Left colon (tissue), 2 donors: ENCODE data around the gene TKT. TPM values are rescaled to one million over a fixed set of nuclear protein-coding genes. Genes with fewer than 3 reads are reported as not detected.

Experiments
- ATAC-seq: fragments of 200-7000 bp; cut with Tn5 transposase; one replicate; pipeline ENCODE4 v1.9.1; 2020; ENCODE audit warnings: mild to moderate bottlenecking, moderate library complexity
- DNase-seq, 2 donors: peaks; one replicate each; pipeline ENCODE4 v3.0.0-alpha.2; 2020
- intact Hi-C, 2 donors: fragments of 100-400 bp; cut with DNase I in 1 of 2; cut with micrococcal nuclease in 1 of 2; formaldehyde crosslinking; loops; one replicate each; pipeline versions ENCODE4 v1.11.2 to v1.14.0; 2022; cut with DNase I, micrococcal nuclease
- total RNA-seq, 2 donors: library from RNA; stranded (reverse); fragmentation: NEBNext Ultra II Directional; extraction: Animal tissue kit (Norgen Biotek cat#: 25700); gene quantifications; one replicate each; pipeline ENCODE4 v1.2.1, GENCODE V29; 2021
- donor health status: DM: no; HTN: no; CAD: no.
- donor health status: DM: yes; HTN: yes; CAD: no.

The TKT gene
- total RNA-seq, 2 donors from 2014 or later, result 170 to 242 TPM

- intact Hi-C loops, result no loop called here
- peak in 1 of 2 donors; percentile 10 for DNase-seq
- ATAC-seq, result no peak
Observed at GRCh38 chr3:53213276-53213675, 42.5 kb downstream of the TKT start.

GRCh38 chr3:53211706-53212702 lies 43.8 kb downstream of the TKT start:
- no peak for ATAC-seq
- intact Hi-C loops, result no loop called here

GRCh38 chr3:53202331-53203015 lies 53.3 kb downstream of the TKT start:
- ATAC-seq (peak; percentile 13), DNase-seq (no peak)
- intact Hi-C loops, result no loop called here

More at GRCh38 chr3:53211706-53212702, 43.8 kb downstream of the TKT start:
- peak in 1 of 2 donors; percentile 6 for DNase-seq

GRCh38 chr3:53200501-53201498 lies 55.0 kb downstream of the TKT start:
- ATAC-seq (no peak), DNase-seq (no peak)
- intact Hi-C loops, result no loop called here

- DNase-seq (no peak), ATAC-seq (no peak)
- intact Hi-C loops, result loop anchor here in 1 of 2 donors (5.0 kb wide), 1 partner anchor 83 kb away; no protein-coding TSS in a partner anchor
Observed at GRCh38 chr3:53199834-53200233, 56.0 kb downstream of the TKT start.

- intact Hi-C loops, result loop anchor here in 1 of 2 donors (5.0 kb wide), 1 partner anchor 82 kb away; no protein-coding TSS in a partner anchor
Observed at GRCh38 chr3:53198996-53199395, 56.8 kb downstream of the TKT start.

GRCh38 chr3:53198256-53198977 lies 57.4 kb downstream of the TKT start:
- no peak for DNase-seq
- intact Hi-C loops, result loop anchor here in 1 of 2 donors (5.0 kb wide), 1 partner anchor 81 kb away; no protein-coding TSS in a partner anchor
- no peak for ATAC-seq

More at GRCh38 chr3:53198996-53199395, 56.8 kb downstream of the TKT start:
- no peak for ATAC-seq
- no peak for DNase-seq

- ATAC-seq (peak; percentile 10), DNase-seq (peak; percentile 56)
Observed at GRCh38 chr3:53196575-53197407, 59.0 kb downstream of the TKT start.

GRCh38 chr3:53195602-53196574 lies 59.9 kb downstream of the TKT start:
- ATAC-seq (peak; percentile 68), DNase-seq (peak in 1 of 2 donors; percentile 68)

More at GRCh38 chr3:53196575-53197407, 59.0 kb downstream of the TKT start:
- intact Hi-C loops, result loop anchor here in 1 of 2 donors (5.0 kb wide), 1 partner anchor 79 kb away; no protein-coding TSS in a partner anchor

GRCh38 chr3:53195066-53195450 lies 60.8 kb downstream of the TKT start:
- intact Hi-C loops, result loop anchor here (2.0 to 5.0 kb wide), 2 partner anchors 78 to 80 kb away; no protein-coding TSS in a partner anchor
- DNase-seq, result no peak
- peak; percentile 12 for ATAC-seq

More at GRCh38 chr3:53195602-53196574, 59.9 kb downstream of the TKT start:
- intact Hi-C loops, result loop anchor here (2.0 to 5.0 kb wide), 2 partner anchors 79 to 81 kb away; no protein-coding TSS in a partner anchor

GRCh38 chr3:53194210-53195065 lies 61.4 kb downstream of the TKT start:
- DNase-seq (no peak), ATAC-seq (peak; percentile 8)
- intact Hi-C loops, result loop anchor here (2.0 to 5.0 kb wide), 2 partner anchors 77 to 80 kb away; no protein-coding TSS in a partner anchor

GRCh38 chr3:53193466-53194209 lies 62.2 kb downstream of the TKT start:
- intact Hi-C loops, result loop anchor here in 1 of 2 donors (2.0 kb wide), 1 partner anchor 79 kb away; no protein-coding TSS in a partner anchor
- DNase-seq (no peak), ATAC-seq (no peak)

- DNase-seq, result peak; percentile 55 to 73
- no peak for ATAC-seq
- intact Hi-C loops, result no loop called here
Observed at GRCh38 chr3:53192608-53193007, 63.2 kb downstream of the TKT start.
